NCI-H510A (cell line): ENCODE results near the gene SECISBP2.

Experiments used
- DNase-seq: peaks from one replicate; lab custom pipeline; 2025; lab: John Stamatoyannopoulos, UW

Gene SECISBP2

GRCh38 chr9:89347651-89348050 is 29.4 kb downstream of the SECISBP2 start:
- no peak for DNase-seq

GRCh38 chr9:89349607-89350006 is 31.3 kb downstream of the SECISBP2 start:
- no peak for DNase-seq

DNA sequence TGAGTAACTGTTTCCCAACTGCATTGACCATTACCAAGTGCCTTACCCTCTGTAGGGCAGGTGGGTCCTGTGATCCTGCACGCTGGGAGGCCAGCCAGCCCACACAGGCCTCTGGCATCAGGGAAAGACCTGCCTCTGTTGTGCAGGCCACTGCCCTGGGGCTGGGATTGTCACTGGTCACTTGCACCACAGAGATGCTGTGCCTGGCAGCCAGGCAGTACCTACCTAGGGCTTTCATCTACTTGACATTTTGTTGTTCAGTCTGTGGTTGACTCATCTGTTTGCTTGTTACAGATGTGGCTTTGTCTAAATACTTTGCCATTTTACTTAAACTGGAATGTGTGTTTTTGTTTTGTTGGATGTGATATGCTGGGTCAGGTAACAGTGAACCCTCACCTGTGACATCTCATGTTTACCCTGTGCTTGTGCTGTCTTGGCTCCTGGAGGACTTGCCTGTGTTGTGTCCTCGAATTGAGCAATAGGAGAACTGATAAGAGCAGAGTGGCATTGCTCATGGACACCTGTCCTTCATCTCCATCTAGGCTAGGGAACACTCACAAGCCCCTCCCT is 32.8 kb downstream of the SECISBP2 start:
- DNase-seq = no peak

- DNase-seq = no peak
Measured at GRCh38 chr9:89351584-89352300, 33.4 kb downstream of the SECISBP2 start.

DNA sequence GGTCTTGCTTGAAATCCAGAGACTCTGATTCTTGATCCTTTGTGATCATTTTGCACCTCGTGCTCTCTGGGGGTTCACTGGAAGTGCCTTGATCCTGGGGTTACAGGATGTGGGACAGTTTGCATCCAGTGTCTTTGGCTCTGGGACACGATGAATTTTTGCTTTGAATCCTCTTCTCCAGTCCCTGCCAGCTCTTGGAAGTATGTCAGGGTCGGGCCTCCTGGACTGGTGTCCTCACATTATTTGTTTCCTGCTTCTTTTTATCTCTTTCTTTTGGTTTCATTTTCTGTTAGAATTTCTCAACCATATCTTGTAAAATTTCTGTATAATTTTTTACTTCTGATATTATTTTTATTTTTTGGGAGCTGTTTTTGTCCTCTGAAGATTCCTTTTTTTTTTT is 34.2 kb downstream of the SECISBP2 start:
- DNase-seq = no peak

DNA sequence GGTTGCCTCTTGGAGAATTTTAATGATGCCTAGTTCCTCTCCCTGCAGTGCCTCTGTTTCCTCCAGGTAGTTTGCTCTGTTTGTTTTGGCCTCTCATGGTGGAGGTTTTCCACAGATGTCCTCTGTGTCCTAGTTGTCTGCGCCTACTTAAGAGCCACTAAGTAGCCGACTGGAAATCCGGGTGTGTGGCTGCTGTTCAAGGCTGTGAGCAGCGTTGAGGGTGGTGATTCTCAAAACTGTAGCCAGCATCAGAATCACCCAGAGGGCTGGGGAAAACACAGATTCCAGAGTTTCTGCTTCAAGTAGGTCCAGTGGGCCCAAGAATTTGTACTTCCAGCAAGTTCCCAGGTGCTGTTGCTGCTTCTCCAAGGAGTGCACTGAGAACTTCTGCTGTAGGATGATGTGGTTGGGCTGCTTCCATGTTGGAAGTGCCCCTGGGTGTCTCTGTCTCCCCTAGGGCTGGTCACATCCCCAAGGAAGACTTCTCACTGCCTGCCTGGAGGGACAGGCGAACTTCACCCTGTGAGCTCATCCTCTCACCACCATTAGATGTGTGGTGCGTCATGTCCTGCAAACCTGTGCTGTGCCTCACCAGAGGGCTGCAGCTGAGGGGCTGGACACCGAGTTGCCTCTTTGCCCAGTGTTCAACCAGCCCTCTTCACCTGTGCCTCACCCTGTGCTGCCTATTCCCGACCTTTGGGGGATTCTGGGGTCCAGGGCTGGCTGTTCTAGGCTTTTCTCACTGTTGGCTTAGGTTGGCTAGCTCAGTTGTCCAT is 34.8 kb downstream of the SECISBP2 start:
- peak; percentile 32 for DNase-seq

- DNase-seq = no peak
Measured at GRCh38 chr9:89353989-89354388, 35.7 kb downstream of the SECISBP2 start.

DNA sequence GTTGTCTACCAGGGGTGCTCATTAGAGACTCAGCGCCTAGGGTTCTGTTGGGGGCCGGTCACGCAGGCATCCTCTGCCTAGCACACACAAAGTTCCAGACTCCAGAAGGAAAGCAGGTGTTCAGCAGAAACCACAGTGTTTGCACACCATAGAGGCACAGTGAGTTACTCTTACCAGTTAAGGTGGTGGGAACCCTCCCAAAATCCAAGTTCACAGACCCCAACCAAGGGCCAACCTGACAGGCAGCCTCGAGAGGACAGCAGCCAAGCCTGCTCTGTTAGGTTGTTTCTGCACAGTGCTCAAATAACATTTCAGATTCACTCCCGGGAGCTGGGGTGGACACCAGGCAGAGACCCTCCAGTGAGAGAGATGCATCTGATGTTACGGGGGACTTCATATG is 36.2 kb downstream of the SECISBP2 start:
- no peak for DNase-seq

DNA sequence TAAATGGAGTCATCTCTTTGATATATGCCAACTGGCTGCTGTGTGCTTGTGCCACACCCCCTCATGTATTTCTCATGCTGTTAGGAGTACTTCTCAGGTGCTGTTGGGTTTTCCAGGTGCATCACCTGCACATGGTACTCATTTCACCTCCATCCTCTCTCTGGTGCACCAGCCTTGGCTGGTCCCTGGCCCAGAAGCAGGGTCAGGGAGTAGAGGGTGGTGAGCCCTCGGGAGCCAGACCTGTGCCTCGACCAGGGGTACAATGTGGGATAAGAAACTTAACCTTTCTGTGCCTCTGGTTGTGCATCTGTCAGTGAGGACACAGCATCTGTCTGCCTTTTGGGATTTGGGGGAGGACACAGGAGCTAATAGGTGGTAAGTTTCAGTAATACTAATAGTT is 38.5 kb downstream of the SECISBP2 start:
- DNase-seq = no peak

GRCh38 chr9:89357331-89358197 is 39.3 kb downstream of the SECISBP2 start:
- peak; percentile 78 for DNase-seq

GRCh38 chr9:89358376-89358916 is 40.1 kb downstream of the SECISBP2 start:
- DNase-seq = no peak

- peak; percentile 43 for DNase-seq
Measured at GRCh38 chr9:89358985-89359384, 40.7 kb downstream of the SECISBP2 start.

DNA sequence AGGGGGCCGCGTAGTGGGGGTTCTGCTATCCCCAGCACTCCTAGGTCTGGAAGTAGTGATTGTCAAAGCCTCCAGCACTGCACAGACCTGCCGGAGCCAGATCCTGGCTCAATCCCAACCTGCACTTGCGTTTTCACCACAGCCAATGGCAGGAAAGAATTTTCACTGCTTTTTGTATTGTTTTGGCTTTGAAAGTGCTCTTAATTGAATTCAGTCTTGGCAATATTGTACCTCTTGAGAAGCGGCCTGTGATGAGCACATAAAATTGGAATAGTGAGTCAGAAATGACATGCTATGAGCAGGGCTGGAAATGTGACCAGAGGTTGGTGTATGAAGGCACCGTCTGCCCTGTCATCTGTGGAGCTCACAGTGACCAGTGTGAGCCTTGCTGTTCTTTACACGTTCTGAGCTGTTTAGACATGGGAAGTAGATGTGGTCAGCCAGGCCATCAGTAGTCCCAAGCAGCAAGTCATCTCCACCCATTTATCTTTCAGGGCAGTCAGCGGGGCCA is 41.5 kb downstream of the SECISBP2 start:
- DNase-seq = no peak

- DNase-seq = no peak
Measured at GRCh38 chr9:89360465-89360864, 42.2 kb downstream of the SECISBP2 start.

- no peak for DNase-seq
Measured at GRCh38 chr9:89361031-89361430, 42.7 kb downstream of the SECISBP2 start.

- DNase-seq = no peak
Measured at GRCh38 chr9:89361816-89362646, 43.7 kb downstream of the SECISBP2 start.

- DNase-seq = no peak
Measured at GRCh38 chr9:89362647-89363310, 44.5 kb downstream of the SECISBP2 start.

- no peak for DNase-seq
Measured at GRCh38 chr9:89363311-89363670, 45.0 kb downstream of the SECISBP2 start.

DNA sequence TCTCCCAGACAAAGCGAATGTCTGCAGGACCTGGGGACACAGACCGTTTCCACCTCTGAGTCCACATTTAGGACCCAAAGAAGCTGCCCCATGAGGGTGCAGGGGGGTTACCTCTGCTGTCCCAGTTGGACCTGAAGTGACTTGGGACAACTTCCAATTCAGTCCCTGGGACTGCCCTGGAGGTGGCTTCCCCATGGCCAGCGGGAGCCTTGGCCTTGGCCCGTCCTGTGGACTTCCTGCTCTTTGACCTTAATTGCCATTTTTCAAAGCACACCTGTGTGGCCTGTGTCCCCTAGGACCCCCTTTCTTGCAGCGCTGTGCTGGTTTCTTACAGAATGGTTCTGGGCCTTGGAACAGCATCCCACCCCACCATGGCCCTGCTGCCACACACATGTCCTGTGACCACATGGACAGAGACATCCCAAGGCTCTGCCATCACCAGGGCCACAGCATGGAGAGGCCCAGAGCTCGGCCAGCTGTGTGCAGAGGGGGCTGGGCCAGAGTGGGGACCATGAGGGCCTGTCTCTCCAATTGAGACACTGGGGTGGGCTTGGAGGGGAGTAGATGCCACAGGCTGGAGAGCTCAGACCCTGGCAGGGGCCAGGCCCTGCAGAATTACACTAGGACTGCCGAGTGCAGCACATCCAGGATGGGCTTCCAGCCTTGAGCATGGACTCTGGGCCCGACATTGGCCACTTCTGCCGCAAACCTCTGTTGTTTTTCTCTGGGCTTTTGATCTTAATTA is 45.8 kb downstream of the SECISBP2 start:
- DNase-seq = no peak
